ENCODE measurements around the gene FRMPD4. TPM values are rescaled to one million over a fixed set of nuclear protein-coding genes. Genes with fewer than 3 reads are reported as not detected.
"Not testable (repeated sequence)": the region's sequence is repeated elsewhere in the genome, so short reads cannot be mapped to it uniquely, and the experiment has no call there.

The FRMPD4 gene
- total RNA-seq, 4 donors from 2014 or later: 0.16 TPM; not detected in 3

DNA sequence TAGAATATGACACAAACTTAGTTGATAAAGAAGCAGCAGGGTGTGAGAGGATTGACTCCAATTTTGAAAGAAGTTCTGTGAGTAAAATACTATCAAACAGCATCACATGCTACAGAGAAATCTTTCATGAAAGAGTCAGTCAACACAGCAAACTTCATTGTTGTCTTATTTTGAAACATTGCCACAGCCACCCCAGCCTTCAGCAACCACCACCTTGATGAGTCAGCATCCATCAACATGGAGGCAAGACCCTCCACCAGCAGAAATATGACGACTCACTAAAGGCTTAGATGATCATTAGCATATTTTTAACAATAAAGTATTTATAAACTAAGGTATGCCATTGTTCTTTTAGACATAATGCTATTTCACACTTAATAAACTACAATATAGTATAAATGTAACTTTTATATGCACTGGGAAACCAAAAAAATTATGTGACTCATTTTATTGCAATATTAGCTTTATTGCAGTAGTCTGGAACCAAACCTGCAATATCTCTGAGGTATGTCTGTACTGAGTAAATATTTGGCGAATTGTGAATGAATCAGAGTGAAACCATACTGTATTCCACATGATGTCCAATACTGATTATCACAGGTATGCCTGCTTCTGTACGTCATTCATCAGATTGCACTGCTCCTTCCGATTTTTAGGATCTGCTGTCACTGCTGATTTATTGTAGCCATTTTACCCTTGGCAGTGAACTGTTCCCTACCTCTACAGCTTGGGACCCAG lies 11.6 kb downstream of the FRMPD4 start:
- 65 to 67% methylated on average over 4 of the region's 4 CpGs for WGBS, 2 donors
- H3K4me3 ChIP-seq (ENCODE audit: low read depth, poor library complexity, severe bottlenecking): no peak overlapping the region
- no peak for DNase-seq (ENCODE audit: low spot score in 2 of 2)
- intact Hi-C loops (cut with DNase I; ENCODE audit: low total_unique reads): no loop called here
- TF ChIP-seq, protein P1, sequence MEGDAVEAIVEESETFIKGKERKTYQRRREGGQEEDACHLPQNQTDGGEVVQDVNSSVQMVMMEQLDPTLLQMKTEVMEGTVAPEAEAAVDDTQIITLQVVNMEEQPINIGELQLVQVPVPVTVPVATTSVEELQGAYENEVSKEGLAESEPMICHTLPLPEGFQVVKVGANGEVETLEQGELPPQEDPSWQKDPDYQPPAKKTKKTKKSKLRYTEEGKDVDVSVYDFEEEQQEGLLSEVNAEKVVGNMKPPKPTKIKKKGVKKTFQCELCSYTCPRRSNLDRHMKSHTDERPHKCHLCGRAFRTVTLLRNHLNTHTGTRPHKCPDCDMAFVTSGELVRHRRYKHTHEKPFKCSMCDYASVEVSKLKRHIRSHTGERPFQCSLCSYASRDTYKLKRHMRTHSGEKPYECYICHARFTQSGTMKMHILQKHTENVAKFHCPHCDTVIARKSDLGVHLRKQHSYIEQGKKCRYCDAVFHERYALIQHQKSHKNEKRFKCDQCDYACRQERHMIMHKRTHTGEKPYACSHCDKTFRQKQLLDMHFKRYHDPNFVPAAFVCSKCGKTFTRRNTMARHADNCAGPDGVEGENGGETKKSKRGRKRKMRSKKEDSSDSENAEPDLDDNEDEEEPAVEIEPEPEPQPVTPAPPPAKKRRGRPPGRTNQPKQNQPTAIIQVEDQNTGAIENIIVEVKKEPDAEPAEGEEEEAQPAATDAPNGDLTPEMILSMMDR (IDR thresholded peaks at IDR 0.05): no peak
- TF ChIP-seq POLR2A (IDR thresholded peaks at IDR 0.05): no peak

- 89 to 93% methylated on average over 4 of the region's 4 CpGs for WGBS, 2 donors
Observed at GRCh38 chrX:12153317-12153716, 15.0 kb downstream of the FRMPD4 start.

DNA sequence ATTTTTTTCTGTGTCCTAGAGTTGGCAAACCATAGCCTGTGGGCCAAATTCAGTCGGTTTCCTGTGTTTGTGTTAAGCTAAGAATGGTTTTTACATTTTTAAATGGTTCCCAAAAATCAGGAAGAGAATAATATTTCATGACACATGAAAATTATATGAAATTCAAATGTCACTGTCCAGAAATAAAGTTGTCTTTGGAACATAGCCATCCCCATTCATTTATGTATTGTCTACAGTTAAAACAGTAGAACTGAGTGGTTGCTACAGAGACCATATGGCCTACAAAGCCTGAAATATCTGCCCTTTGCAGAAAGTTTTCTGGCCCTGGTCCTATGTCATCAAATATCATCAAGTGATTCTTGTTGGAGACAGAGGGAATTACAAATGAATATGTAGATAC lies 15.5 kb downstream of the FRMPD4 start:
- TF ChIP-seq POLR2A (IDR thresholded peaks at IDR 0.05): no peak
- TF ChIP-seq, protein P1 (IDR thresholded peaks at IDR 0.05): no peak
- no peak for DNase-seq (ENCODE audit: low spot score in 2 of 2)
- no peak overlapping the region for H3K4me3 ChIP-seq (ENCODE audit: low read depth, poor library complexity, severe bottlenecking)
- intact Hi-C loops (cut with DNase I; ENCODE audit: low total_unique reads): no loop called here
- 33 to 41% methylated on average over 1 of the region's 1 CpG for WGBS, 2 donors

More at GRCh38 chrX:12153317-12153716, 15.0 kb downstream of the FRMPD4 start:
- no peak overlapping the region for H3K4me3 ChIP-seq (ENCODE audit: low read depth, poor library complexity, severe bottlenecking)
- no peak for DNase-seq (ENCODE audit: low spot score in 2 of 2)
- TF ChIP-seq POLR2A (IDR thresholded peaks at IDR 0.05): no peak
- TF ChIP-seq, protein P1 (IDR thresholded peaks at IDR 0.05): no peak
- intact Hi-C loops (cut with DNase I; ENCODE audit: low total_unique reads): no loop called here

DNA sequence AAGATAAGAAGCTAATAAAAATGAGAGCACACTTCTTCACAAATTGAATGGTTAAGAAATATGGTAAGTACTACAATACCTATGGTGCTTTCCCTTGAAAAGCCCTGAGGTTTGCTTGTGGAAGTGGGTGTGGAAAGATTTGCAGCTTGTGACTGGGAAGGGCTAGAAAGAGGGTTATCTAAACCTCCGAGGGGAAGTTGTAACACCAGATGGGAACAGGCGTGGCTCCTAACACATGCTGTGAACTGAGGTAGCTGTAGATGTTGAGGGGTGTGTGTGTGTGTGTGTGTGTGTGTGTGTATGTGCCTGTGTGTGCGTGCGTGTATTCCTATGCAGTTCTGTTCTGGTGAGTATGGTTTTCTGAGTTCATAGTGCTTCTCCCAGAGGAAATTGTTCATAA lies 21.5 kb downstream of the FRMPD4 start:
- TF ChIP-seq POLR2A (IDR thresholded peaks at IDR 0.05): no peak
- TF ChIP-seq, protein P1 (IDR thresholded peaks at IDR 0.05): no peak
- intact Hi-C loops (cut with DNase I; ENCODE audit: low total_unique reads): no loop called here
- no peak overlapping the region for H3K4me3 ChIP-seq (ENCODE audit: low read depth, poor library complexity, severe bottlenecking)
- no peak for DNase-seq (ENCODE audit: low spot score in 2 of 2)
- 42 to 68% methylated on average over 4 of the region's 4 CpGs for WGBS, 2 donors

DNA sequence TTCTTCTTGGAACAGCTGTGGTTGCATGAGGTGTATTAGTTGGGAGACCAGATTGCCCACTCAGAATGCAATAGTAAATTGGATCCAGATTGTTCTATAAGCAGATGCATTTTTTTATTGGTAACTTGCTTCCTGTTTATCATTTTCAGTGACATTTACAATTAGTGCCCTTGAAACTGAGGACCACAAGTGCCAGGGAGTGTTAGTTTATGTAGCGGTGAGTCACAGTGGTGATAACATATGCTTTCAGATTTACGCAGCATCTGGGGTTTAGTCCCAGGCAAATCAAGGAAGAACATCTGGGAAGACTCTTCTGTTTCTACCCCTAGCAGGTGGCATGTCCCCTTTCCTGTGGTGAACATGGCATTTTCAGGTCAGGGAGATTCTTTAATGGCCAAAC lies 24.1 kb downstream of the FRMPD4 start:
- TF ChIP-seq, protein P1 (IDR thresholded peaks at IDR 0.05): no peak
- TF ChIP-seq POLR2A (IDR thresholded peaks at IDR 0.05): no peak
- intact Hi-C loops (cut with DNase I; ENCODE audit: low total_unique reads): no loop called here
- DNase-seq (ENCODE audit: low spot score in 2 of 2): no peak
- no peak overlapping the region for H3K4me3 ChIP-seq (ENCODE audit: low read depth, poor library complexity, severe bottlenecking)
- WGBS, 2 donors: 64 to 78% methylated on average over 2 of the region's 2 CpGs

DNA sequence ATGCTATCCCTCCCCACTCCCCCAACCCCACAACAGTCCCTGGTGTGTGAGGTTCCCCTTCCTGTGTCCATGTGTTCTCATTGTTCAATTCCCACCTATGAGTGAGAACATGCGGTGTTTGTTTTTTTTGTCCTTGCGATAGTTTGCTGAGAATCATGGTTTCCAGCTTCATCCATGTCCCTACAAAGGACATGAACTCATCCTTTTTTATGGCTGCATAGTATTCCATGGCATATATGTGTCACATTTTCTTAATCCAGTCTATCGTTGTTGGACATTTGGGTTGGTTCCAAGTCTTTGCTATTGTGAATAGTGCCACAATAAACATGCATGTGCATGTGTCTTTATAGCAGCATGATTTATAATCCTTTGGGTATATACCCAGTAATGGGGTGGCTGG lies 25.9 kb downstream of the FRMPD4 start:
- DNase-seq (ENCODE audit: low spot score in 2 of 2); H3K4me3 ChIP-seq (ENCODE audit: low read depth, poor library complexity, severe bottlenecking); intact Hi-C loops (cut with DNase I; ENCODE audit: low total_unique reads): not testable (repeated sequence)
- WGBS, 2 donors: 92 to 100% methylated on average over 3 of the region's 3 CpGs

All from lower leg skin (tissue), 4 donors.